ENCODE data around the gene ERBIN. TPM values are rescaled to one million over a fixed set of nuclear protein-coding genes. Genes with fewer than 3 reads are reported as not detected.

Gene ERBIN
- total RNA-seq, 4 donors from 2014 or later = 45.1 to 64.9 (median 56.9) TPM

DNA sequence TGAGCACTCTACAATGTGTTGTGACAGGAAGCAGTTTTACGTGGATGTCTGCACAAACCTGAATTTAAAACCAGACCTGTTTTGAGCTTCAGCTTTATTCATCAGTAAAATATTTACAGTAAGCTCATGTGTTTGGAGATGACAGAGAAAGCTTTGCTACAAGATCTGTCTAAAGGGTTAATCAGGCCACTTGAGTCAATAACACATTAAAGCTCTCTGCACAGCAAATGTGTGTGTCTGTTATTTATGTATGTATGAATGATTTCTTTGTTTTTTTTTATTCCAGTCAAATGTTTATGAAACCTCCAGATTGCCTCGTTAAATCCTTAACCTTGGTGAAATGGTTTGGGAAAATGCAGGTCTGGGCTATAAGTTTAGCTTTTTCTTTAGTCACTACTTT, 140.5 kb downstream of the ERBIN start:
- no peak for ATAC-seq (ENCODE audit: low FRiP score)
- TF ChIP-seq, protein P1, sequence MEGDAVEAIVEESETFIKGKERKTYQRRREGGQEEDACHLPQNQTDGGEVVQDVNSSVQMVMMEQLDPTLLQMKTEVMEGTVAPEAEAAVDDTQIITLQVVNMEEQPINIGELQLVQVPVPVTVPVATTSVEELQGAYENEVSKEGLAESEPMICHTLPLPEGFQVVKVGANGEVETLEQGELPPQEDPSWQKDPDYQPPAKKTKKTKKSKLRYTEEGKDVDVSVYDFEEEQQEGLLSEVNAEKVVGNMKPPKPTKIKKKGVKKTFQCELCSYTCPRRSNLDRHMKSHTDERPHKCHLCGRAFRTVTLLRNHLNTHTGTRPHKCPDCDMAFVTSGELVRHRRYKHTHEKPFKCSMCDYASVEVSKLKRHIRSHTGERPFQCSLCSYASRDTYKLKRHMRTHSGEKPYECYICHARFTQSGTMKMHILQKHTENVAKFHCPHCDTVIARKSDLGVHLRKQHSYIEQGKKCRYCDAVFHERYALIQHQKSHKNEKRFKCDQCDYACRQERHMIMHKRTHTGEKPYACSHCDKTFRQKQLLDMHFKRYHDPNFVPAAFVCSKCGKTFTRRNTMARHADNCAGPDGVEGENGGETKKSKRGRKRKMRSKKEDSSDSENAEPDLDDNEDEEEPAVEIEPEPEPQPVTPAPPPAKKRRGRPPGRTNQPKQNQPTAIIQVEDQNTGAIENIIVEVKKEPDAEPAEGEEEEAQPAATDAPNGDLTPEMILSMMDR (IDR thresholded peaks at IDR 0.05) = no peak
- no peak for DNase-seq (ENCODE audit: low spot score)

DNA sequence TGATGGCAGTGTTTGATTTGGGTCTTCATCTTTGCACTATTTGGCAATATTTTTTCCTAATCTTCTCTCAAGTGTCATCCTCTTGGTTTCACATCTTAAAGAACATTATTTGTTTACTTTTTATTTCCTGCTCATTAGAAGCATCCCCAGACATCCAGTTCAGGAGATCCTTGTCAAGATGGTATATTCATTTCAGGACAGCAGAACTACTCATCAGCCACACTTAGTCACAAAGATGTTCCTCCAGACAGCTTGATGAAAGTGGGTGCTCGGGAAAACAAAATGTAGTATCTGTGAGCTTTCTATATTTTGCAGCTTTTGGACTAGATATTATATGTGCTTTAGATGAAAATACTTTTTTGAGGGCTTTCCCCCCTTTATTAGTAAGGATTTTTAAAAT, 145.7 kb downstream of the ERBIN start:
- ATAC-seq (ENCODE audit: low FRiP score) = no peak
- no peak for DNase-seq (ENCODE audit: low spot score)
- TF ChIP-seq, protein P1 (IDR thresholded peaks at IDR 0.05) = no peak

DNA sequence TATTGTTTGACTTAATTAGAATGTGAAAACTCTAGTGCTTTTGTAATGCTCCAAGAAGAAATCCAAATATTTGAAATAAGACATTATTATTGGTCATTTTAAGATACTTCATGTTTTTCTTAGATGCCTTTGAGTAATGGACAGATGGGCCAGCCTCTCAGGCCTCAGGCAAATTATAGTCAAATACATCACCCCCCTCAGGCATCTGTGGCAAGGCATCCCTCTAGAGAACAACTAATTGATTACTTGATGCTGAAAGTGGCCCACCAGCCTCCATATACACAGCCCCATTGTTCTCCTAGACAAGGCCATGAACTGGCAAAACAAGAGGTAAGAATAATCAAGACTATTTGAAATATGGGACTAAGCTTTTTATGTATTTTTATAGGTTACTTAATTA, 148.5 kb downstream of the ERBIN start:
- DNase-seq (ENCODE audit: low spot score) (no peak), ATAC-seq (ENCODE audit: low FRiP score) (no peak)
- TF ChIP-seq, protein P1 (IDR thresholded peaks at IDR 0.05) = no peak

- TF ChIP-seq, protein P1 (IDR thresholded peaks at IDR 0.05) = no peak
- DNase-seq (ENCODE audit: low spot score) (no peak), ATAC-seq (ENCODE audit: low FRiP score) (no peak)
Measured at GRCh38 chr5:66080664-66081063, 154.3 kb downstream of the ERBIN start.

DNA sequence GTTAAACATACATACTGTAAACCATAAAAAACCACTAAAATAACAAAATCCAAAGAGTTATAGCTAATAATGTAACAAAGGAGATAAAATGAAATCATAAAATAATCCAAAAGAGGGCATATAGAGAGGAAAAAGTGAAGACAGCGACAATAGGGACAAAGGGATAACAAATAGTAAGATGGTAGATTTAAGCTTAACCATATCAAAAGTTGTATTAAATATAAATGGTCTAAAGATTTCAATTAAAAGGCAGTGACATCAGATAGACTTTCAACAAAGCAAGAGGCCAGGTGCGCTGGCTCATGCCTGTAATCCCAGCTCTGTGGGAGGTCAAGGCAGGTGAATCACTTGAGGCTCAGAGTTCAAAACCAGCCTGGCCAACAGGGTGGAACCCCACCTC, 163.0 kb downstream of the ERBIN start:
- DNase-seq (ENCODE audit: low spot score) (no peak), ATAC-seq (ENCODE audit: low FRiP score) (no peak)
- TF ChIP-seq, protein P1 (IDR thresholded peaks at IDR 0.05) = no peak

- ATAC-seq (ENCODE audit: low FRiP score) = no peak
- TF ChIP-seq, protein P1 (IDR thresholded peaks at IDR 0.05) = no peak
Measured at GRCh38 chr5:66100851-66101250, 174.5 kb downstream of the ERBIN start.

DNA sequence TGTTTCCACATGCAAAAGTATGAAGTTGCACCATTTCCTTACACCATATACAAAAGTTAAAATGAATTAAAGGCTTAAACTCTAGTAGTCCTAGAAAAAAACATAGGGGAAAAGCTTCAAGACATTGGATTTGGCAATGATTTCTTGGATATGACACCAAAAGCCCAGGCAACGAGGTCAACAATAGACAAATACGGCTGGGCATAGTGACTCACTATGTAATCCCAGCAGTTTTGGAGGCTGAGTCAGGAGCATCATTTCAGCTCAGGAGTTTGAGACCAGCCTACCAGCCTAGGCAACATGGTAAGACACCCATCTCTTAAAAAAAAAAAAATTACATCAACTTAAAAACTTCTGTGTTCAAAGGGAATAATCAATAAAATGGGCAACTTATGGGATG, 186.8 kb downstream of the ERBIN start:
- DNase-seq (ENCODE audit: low spot score) (no peak), ATAC-seq (ENCODE audit: low FRiP score) (no peak)
- TF ChIP-seq, protein P1 (IDR thresholded peaks at IDR 0.05) = no peak

More at GRCh38 chr5:66100851-66101250, 174.5 kb downstream of the ERBIN start:
- DNase-seq (ENCODE audit: low spot score) = no peak

All from omental fat pad (tissue), 4 donors.